ENCODE data around the gene ENHO. TPM values are rescaled to one million over a fixed set of nuclear protein-coding genes. Genes with fewer than 3 reads are reported as not detected.

ENHO gene
- total and polyA plus RNA-seq, 2 donors (not counting 1 experiment from before 2014, with no cell fraction given): not detected

GRCh38 chr9:34546102-34546833 is 23.5 kb upstream of the ENHO start:
- Histone ChIP-seq H3K36me3 (replicated peaks in 1 of 2; ENCODE audit: control extremely low read depth in 1 of 2, control insufficient read depth in 1 of 2, extremely low read depth in 1 of 2, insufficient read depth in 2 of 2, low read length in 1 of 2) (no peaks in the 10 kb centered on the region), H3K79me2 (ENCODE audit: control insufficient read depth, insufficient read depth, low read length) (no peaks in the 10 kb centered on the region), H3K4me2 (replicated peaks; ENCODE audit: low read depth, low read length, poor library complexity, severe bottlenecking) (no peak overlapping the region), H3K4me1 (ENCODE audit: control insufficient read depth in 2 of 2, insufficient read depth in 2 of 2, low read length in 2 of 2) (no peaks in the 10 kb centered on the region), H3K4me3 (ENCODE audit: control extremely low read depth in 1 of 5, extremely low read depth in 1 of 5, insufficient read depth in 1 of 5, low read depth in 2 of 5, low read length in 4 of 5) (no peak overlapping the region), H3K9ac (ENCODE audit: low read length) (no peak overlapping the region), H3K9me3 (ENCODE audit: control extremely low read depth in 1 of 3, control insufficient read depth in 2 of 3, insufficient read depth in 1 of 3, low read length in 2 of 3) (peaks cover 0 to 3% (median 0%) of the 10 kb centered on the region in 3 donors), H3K27me3 (replicated peaks in 1 of 4; ENCODE audit: control extremely low read depth in 1 of 4, control insufficient read depth in 3 of 4, insufficient read depth in 4 of 4, low read length in 3 of 4) (peaks cover 0 to 22% (median 5%) of the 10 kb centered on the region in 4 experiments), H3K27ac (ENCODE audit: low read length in 2 of 2) (no peak overlapping the region), H4K20me1 (ENCODE audit: control insufficient read depth, insufficient read depth, low read length, poor library complexity, severe bottlenecking) (no peaks in the 10 kb centered on the region), H2AFZ (ENCODE audit: insufficient read depth, low read depth, low read length, poor library complexity, severe bottlenecking) (no peak overlapping the region)
- intact Hi-C loops (cut with micrococcal nuclease): no loop called here
- ChIA-PET CTCF (interaction anchor here (1.3 to 1.5 kb wide), 2 partner anchors 13 kb away, joined by 3 to 4 read pairs; no protein-coding TSS in a partner anchor), POLR2A (no interaction called here)
- Mint-ChIP-seq H3K4me1 (no peaks in the 10 kb centered on the region), H3K27me3 (peaks cover 29% of the 10 kb centered on the region), H3K4me3 (no peak overlapping the region), H3K27ac (no peak overlapping the region), H3K9me3 (ENCODE audit: insufficient read depth) (no peaks in the 10 kb centered on the region)
- no peak for DNase-seq
- ATAC-seq (ENCODE audit: low read depth): no peak
- 93% methylated on average over 4 of the region's 7 CpGs for WGBS (ENCODE audit: insufficient coverage)
- TF ChIP-seq EZH2 (IDR thresholded peaks at IDR 0.05; ENCODE audit: borderline replicate concordance, insufficient read depth, low read depth, low read length, poor library complexity, severe bottlenecking): no peak
- TF ChIP-seq CTCF (IDR thresholded peaks at IDR 0.05): no peak

DNA sequence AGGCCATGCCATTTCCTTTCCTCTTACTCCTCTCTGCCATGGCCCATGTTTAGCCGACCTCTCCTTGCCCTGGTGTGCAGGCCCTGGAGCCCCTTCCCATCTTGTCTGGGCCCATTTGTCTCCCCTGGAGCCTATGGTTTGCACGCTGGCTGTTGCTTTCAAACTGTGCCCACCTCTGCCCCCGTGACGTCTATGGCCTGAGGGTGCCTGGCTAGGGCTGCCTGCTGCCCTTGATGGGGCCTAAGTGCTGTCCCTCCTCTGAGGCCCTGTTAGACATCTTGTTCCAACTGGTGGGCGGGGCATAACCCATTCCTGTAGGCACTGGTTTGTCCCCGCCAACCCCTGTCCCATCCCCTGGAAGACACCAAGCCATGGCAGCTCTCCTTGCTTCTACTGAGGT is 22.7 kb upstream of the ENHO start:
- no peaks in the 10 kb centered on the region for H3K4me1 ChIP-seq (ENCODE audit: control insufficient read depth in 2 of 2, insufficient read depth in 2 of 2, low read length in 2 of 2)
- intact Hi-C loops (cut with micrococcal nuclease): no loop called here
- H3K79me2 ChIP-seq (ENCODE audit: control insufficient read depth, insufficient read depth, low read length): no peaks in the 10 kb centered on the region
- no peak overlapping the region for H3K4me2 ChIP-seq (replicated peaks; ENCODE audit: low read depth, low read length, poor library complexity, severe bottlenecking)
- no peaks in the 10 kb centered on the region for H4K20me1 ChIP-seq (ENCODE audit: control insufficient read depth, insufficient read depth, low read length, poor library complexity, severe bottlenecking)
- H3K27ac ChIP-seq (ENCODE audit: low read length in 2 of 2): no peak overlapping the region
- H2AFZ ChIP-seq (ENCODE audit: insufficient read depth, low read depth, low read length, poor library complexity, severe bottlenecking): no peak overlapping the region
- no peak overlapping the region for H3K27ac Mint-ChIP-seq
- H3K27me3 Mint-ChIP-seq: peaks cover 29% of the 10 kb centered on the region
- TF ChIP-seq CTCF (IDR thresholded peaks at IDR 0.05) (no peak), EZH2 (IDR thresholded peaks at IDR 0.05; ENCODE audit: borderline replicate concordance, insufficient read depth, low read depth, low read length, poor library complexity, severe bottlenecking) (no peak)
- H3K4me1 Mint-ChIP-seq: no peaks in the 10 kb centered on the region
- ChIA-PET POLR2A (no interaction called here), CTCF (no interaction called here)
- H3K4me3 Mint-ChIP-seq: no peak overlapping the region
- peaks cover 0 to 22% (median 5%) of the 10 kb centered on the region in 4 experiments for H3K27me3 ChIP-seq (replicated peaks in 1 of 4; ENCODE audit: control extremely low read depth in 1 of 4, control insufficient read depth in 3 of 4, insufficient read depth in 4 of 4, low read length in 3 of 4)
- H3K4me3 ChIP-seq (ENCODE audit: control extremely low read depth in 1 of 5, extremely low read depth in 1 of 5, insufficient read depth in 1 of 5, low read depth in 2 of 5, low read length in 4 of 5): no peak overlapping the region
- no peaks in the 10 kb centered on the region for H3K9me3 Mint-ChIP-seq (ENCODE audit: insufficient read depth)
- H3K36me3 ChIP-seq (replicated peaks in 1 of 2; ENCODE audit: control extremely low read depth in 1 of 2, control insufficient read depth in 1 of 2, extremely low read depth in 1 of 2, insufficient read depth in 2 of 2, low read length in 1 of 2): no peaks in the 10 kb centered on the region
- no peak overlapping the region for H3K9ac ChIP-seq (ENCODE audit: low read length)
- DNase-seq (no peak), ATAC-seq (ENCODE audit: low read depth) (no peak)
- 93% methylated on average over 6 of the region's 6 CpGs for WGBS (ENCODE audit: insufficient coverage)
- H3K9me3 ChIP-seq (ENCODE audit: control extremely low read depth in 1 of 3, control insufficient read depth in 2 of 3, insufficient read depth in 1 of 3, low read length in 2 of 3): peaks cover 0 to 3% (median 0%) of the 10 kb centered on the region in 3 donors

Data from B cell (primary cell).